Stimulated activated CD4-positive, alpha-beta T cell treated with anti-CD3 and anti-CD28 coated beads, Interleukin-1b, Interleukin-23, amount 100 ng/mL, for 1 hour (primary cell): ENCODE results near the gene GPRC5D.

Source experiments
- DNase-seq, 2 donors: peaks; one replicate each; pipeline ENCODE4 v3.0.0-alpha.2; 2020; ENCODE audit warnings: low read depth in 2 of 2

The GPRC5D gene

DNA sequence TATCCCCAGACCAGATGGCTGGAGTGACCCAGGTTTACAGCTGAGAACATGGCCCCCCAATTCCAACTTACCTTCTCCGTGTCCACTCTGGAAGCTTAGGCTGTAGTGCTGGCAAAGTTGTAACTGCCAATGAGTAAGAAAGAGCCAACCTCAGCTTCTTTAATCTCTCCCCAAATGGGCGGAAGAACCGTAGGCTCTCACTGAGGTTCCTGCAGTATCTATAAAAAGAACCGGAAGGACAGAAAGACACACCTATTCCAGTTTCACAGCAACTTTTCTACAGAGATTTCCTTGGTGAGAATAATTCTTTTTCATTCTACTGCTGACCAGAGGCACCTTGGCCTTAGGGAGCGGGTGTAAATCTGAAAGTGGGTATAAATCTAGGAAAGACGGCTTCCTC is at the start of gene GPRC5D:
Gene GPRC5D, minus strand, starts transcription at position 135 of the 400 bp plus-strand sequence. CDS start 1,786 bp downstream, outside the sequence.
- DNase-seq = no peak

DNA sequence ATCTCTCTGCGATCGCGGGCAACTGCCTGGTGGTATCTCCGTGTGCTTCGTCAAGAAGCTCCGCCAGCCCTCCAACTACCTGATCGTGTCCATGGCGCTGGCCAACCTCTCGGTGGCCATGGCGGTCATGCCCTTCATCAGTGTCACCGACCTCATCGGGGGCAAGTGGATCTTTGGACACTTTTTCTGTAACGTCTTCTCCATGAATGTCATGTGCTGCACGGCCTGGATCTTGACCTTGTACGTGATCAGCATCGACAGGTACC is 49.7 kb upstream of the GPRC5D start:
- no peak for DNase-seq

DNA sequence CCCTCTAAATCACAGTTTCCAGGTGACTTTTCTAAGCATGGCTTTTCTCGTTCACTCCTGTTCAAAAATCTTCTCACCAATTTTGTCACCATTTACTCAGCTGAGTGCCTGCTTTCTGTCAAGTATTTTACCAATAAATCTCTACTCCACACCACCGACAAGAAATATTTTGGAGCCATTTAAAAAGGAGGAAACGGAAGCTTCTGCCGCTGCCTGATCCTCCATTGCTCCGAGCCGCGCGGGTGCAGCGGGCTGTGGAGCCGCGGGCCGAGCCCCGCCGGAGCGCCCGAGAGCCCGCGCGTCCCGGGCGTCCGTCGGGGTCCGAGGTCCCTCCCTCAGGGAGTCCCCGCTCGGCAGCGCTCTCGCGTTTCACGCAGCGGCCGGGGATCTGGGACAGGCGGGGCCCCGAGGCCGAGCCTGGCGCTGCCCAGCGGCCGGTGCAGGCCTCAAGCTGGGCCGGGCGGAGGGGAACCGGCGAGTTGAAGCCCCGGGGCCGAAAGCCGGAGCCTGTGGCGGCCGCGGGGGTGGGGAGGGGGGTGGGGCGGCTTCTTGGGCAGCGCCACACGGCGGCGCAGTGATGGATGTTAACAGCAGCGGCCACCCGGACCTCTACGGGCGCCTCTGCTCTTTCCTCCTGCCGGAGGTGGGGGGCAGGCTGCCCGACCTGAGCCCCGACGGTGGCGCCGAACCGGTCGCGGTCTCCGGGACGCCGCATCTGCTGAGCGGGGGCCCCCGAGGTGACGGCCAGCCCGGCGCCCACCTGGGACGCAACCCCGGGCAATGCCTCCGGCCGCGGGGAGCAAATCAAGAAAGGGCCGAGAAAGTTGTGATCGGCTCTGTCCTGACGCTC is 49.2 kb upstream of the GPRC5D start:
- no peak for DNase-seq

DNA sequence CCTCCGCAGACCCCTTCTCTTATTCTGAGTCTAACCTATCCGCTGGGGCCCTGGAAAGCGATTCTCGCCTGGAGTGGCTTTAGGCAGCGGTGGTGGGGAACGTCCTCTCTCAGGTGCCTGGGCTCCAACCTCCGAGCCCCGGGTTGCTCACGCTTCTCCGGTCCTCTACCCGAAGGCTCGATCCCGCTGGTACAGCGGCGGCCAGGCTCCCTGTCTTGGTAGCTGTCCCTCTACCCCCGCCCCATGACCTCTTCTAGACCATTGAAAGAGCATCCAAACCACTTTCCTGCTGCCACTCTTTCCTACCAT is 48.6 kb upstream of the GPRC5D start:
- peak in 1 of 2 donors; percentile 17 for DNase-seq

DNA sequence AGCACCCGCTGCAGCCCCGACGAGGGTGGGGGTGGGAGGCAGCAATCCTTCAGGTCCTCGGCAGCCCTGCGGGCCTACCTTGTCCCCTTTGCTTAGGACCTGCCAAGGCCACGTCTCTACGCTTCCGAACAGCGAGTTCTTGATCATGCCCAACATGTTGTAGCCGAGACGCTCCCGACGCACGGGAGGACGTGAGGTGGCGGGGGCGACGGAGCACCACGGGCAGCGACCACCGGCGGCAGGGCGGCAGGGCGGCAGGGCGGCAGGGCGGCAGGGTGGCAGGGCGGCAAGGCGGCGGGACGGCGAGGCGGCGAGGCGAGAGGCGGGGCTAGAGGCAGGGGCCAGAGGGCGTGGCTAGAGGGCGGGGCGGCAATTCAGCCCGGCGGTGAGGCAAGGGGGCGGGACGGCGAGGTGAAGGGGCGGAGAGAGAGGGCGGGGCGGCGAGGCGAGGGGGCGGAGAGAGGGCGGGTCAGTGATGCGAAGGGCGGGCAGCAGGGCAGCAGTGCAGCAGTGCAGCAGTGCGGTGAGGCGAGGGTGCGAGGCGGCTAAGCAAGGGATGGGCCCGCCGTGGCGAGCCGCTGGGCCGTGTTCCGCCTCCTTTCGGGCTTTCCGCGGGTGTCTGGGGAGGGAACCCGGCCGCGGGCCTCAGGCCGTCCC is 48.1 kb upstream of the GPRC5D start, which contains the start of gene HEBP1:
Gene HEBP1, minus strand, starts transcription at position 307 of the 657 bp plus-strand sequence. Its CDS starts 151 bp downstream, at position 156.
- peak; percentile 91 to 98 for DNase-seq

DNA sequence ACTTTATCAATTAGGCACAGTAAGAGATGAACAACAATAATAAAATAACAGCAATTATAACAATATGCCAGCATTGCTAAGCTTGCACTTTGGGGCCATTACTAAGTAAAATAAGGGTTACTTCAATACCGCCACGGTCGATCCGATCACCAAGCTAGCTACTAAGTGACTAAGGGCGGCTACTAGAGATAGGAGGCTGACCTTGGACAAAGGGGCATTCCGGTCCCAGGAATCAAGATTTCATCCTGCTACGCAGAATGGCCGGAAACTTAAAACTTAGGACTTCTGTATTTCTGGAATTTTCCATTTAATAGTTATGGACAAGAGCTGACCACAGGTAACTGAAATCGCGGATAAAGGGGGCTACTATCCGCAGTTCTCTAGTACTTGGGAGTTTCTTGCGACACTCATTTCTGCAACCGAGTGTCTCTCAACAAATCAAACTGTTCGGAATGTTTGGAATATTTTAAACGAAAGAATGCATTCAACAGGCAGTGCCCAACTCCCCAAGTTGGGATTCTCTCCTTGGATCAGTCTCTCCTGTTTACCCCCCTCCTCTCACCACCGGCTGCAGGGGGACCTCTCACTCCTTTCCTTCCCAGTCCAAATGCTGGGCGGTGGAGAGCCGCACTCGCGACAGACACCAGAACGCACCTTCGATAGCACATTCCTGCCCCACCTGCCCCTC is 47.4 kb upstream of the GPRC5D start:
- no peak for DNase-seq

DNA sequence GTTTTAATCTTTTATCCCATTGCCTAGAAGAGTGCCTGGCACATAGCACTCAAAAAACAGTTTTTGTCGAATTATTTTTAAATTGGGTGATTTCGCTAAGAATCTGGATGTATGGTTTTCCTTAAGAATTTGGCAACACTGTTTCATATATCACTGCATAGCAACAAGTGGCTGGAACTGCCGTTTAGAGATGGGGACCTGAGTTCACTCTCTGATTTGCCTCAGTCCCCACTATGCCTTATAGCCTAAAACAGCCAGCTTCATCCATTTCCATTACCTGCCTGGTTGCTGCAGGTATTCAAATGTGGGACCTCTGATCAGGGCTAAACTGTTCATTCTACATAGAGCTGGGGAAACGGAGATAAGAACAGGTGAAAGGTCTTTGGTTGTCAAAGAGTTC is 46.3 kb upstream of the GPRC5D start:
- no peak for DNase-seq

DNA sequence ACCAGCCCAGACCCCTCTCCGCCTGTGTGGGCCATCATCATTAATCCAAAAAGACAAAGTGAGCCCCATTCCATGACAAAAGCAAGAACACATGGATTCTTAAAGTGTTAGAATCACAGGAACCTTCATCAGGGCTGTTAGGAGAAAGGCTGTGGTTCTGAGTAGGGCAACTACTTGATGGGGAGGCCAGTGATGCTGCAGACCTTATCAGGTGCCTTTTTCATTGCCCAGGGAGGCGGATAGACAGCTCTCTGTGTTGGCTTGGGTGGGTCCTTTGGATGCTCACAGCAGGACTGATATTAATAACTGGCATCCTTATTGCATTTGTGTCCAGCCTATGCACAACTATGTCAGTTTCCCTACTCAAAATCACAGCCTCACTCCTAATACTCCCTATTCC is 45.8 kb upstream of the GPRC5D start:
- no peak for DNase-seq

DNA sequence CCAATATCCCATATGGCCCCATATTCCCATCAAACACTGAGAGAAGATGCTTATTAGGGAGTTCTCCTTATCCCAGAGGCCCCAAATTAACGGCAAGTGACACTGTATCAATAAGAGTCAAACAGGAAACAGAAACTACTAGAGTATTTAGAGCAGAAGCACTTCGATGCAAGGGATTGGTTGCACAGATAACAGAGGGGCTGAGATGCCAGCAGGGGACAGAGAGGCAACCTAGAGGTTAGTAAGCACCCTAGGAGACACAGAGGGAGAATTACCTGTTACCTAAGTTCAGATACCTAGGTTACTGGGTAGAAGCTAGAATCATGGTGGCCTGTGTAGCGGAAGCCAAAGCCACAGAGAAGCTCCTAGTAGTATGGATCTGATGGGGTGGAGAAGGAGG is 45.2 kb upstream of the GPRC5D start:
- DNase-seq = no peak

DNA sequence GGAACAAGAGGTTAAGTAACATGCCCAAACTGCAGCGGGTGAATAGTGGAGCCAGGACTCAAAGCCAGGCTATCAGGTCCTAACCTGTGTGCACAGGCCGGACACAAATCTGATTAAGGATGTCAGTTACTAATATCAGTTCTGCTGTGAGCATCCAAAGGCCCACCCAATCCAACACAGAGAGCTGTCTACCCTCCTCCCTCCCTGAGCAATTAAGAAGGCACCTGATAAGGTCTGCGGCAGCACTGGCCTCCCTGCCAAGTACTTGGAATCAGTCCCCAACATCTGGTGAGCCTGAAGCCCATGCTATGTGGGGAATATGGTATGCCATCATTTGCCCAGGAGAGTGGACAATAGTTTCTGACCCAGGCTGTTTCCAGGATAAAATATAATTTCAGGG is 44.2 kb upstream of the GPRC5D start:
- DNase-seq = no peak

DNA sequence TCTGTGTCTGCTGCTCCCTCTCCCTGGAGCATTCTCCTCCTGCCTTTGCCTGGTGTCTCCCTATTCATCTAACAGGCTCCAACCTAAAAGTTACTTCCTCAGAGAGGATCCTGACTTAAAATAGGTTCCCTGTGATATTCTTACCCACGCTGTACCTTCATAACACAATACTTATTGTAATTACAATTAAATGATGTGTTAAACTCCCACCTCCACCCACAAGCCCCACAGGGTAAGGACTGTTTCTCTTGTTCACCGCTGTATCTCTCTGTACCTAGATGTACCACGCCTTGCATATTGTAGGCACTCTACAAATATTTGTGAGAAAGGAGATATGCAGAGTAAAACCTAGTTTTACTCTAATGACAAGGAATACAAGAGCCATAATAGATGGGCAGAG is 43.1 kb upstream of the GPRC5D start:
- no peak for DNase-seq

DNA sequence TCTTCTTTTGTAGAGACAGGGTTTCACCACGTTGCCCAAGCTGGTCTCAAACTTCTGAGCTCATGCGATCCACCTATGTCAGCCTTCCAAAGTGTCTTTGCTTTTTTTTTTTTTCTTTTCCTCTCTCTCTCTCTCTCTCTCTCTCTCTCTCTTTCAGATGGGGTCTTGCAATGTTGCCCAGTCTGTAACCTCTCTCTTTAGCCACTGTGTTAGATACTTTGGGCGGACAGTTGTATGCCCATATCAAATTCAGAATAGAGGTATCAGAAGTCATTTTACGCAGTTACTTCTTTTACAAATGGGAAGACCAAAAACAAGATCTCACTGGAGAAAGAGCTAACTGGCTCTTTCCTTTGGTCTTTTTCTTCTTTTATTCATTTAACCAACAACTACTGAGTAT is 41.4 kb upstream of the GPRC5D start:
- DNase-seq = no peak

DNA sequence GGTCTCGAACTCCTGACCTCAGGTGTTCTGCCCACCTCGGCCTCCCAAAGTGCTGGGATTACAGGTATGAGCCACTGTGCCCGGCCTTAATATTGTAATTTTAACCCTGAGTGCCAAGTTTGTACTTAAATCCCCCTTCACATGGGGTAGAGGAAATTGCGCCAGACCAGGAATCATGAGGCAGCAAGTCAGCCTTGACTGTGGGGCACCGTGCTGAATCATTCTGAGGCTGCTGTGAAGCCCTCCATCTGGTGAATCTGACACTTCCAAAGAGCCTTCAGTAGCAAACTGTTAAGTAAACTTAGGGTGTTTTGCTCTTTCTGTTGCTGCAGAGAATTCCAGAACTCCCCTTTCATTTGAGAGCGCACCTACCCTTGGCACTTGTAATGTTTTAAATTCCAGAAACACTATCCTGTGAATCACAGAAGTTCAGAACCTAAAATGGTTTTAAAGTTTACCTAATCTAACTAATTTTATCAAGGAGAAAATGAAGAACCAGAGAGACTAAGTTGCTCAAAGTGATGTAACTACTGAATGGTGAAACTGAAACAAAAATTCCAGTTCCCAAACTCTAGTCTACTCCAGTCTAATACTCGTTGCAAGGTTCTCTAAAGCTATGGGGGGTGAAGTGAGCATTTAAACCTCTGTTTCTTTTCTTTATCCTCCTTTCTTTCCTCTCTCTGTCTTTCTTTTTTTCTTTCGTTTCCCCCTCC is 40.6 kb upstream of the GPRC5D start:
- DNase-seq = no peak

DNA sequence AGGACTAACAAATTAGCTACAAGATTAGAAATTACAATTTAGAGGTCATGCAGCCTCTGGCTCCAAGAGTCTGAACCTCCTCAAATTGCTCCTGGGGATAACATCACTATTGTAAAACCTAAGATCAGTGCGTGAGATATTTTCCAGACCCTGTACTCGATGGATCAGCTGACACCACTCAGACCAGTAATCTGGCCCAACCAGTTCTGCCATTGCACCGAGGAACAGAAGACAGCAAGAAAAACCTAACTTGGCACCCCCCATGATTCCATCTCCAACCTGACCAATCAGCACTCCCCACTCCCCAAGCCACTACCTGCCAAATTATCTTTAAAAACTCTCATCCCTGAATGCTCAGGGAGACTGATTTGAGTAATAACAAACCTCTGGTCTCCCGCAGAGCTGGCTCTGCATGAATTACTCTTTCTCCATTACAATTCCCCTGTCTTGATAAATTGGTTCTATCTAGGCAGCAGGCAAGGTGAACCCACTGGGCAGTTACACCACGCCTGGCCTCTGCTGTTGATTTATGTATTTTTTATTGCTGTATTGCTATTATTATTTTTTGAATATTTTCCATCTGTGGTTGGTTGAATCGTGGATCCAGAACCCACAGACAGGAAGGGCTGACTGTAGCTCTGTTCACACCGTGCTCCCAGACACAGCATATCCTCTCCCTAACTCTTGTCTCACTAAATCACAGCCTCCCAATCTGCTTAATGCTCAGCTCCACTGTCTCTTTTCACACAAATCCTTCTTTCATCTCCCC is 38.9 kb upstream of the GPRC5D start:
- DNase-seq = no peak

DNA sequence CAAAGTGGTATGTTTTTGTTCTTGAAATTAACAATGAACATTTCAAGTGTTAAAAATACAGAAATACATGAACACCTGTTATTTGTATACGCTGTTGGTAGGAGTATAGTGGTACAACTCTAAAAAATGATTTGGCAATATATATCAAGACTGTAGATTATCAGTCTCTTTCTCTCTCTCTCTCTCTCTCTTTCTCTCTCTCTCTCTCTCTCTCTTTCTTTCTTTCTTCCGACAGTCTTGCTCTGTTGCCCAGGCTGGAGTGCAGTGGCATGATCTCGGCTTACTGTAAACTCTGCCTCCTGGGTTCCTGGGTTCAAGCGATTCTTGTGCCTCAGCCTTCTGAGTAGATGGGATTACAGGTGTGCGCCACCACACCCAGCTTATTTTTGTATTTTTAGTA is 35.5 kb upstream of the GPRC5D start:
- no peak for DNase-seq

DNA sequence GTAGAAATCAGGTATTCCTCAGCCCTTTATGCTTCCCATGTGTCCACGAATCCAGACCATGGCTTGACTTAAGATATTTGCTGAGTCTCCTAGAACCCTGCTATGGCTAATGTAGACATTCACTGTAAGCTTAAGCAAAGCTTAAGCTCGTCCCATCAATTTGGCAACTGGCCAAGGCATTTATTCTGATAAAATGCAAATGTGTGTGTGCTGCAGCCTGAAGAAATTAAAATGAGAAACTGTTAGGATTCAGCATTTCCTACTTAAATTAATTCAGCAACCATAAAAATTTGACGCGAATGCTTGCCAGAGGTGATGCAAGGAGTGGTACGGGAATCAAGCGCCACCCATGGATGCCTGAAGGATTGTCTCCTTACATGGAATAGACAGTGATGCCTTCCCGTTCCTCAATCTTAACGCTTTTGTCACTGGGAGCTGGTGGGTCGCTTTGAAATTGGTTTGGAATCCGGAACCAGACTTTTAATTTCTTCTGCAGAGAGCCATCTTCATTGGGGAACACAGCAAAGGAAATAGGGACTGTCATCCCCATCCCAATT is 34.9 kb upstream of the GPRC5D start:
- DNase-seq = no peak

DNA sequence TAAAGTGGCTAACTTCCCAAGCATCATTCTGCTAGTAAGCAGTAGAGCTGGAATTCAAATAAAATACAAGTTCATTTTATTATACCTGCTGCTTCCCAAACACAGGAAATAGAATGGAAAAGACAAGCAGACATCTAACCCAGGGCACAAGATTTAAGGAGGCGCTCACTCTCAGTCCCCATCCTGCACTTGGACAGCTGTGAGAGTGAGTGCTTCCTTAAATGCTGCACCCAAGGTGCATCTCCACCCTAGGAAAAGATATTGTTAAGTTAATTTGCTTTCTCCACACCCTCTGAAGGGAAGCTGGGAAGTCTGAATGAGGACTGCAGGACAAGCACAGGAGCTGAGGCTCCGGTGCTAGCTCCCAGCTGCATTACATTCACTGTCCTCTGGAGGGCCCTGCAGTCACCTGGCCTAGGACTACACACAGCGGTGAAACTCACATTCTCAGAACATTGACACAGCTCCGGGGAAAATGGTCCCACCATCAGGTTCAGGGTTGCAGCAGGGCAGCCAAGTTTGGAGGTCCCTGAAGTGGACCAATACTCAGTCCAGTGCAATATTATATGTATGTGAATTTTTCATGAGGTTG is 33.9 kb upstream of the GPRC5D start:
- no peak for DNase-seq

DNA sequence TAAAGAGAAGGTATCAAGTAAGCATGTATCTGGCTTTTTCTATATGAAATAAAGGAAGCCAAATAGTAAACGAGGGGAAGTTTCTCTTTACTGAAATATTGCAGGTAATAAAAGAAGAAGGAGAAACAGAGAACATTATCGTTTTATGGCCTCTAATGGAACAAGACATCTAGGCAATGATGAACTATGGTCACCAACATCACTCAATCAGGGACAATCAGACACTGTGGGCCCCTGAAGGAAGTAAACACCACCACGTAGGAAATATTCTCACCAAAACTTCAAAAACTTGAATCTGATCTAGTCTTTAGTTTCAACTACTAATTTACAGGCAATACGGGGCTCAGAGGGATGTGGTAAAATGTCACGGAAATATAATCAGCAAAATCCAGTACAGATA is 32.2 kb upstream of the GPRC5D start:
- no peak for DNase-seq

DNA sequence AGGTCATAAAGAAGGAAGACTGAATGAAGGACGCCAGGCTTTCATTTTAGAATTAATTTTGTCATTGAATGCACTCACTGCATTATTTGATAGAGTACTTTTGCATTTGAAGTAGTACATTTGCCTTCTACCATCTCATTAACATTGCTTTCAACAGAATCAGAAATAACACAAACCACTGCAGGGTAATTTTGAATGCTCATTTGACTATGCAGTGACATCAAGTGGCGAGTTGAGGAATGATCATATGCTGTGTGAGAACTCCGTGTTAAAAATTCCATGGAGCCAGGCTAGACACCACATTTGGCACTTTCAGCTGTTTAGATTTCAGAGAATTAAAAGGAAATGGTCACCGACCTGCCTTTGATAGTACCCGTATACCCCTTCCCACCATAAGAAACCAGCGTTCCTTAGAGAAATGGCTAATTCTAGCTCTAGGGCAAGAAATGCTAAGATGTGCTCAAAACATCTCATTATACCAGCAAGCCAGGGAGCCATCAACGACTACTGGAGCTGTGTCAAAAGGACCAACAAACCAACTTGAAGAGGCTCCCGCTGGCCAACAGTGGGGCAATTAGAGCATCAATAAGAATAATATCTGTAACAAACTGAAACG is 31.6 kb upstream of the GPRC5D start:
- DNase-seq = no peak

DNA sequence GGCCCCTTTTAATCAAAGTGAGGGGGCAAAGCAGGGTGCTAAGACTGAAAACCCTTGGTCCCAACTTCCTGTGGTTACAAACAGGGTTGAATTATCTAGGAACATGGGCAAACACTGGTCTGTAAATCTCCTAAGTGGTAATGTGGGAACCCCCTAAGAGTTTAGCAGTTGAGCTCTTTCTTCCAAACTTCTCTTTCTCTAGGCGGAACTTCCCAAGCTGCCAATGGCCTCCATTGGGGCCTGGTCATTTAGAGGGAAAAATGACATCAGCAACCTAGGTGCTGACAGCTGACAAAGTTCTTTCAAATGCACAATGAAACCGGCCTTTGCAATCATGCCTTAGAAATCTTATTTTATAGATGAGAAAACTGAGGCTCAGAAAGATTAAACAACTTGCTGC is 30.4 kb upstream of the GPRC5D start:
- DNase-seq = no peak
